ENCODE results near the gene ACP7.

DNA sequence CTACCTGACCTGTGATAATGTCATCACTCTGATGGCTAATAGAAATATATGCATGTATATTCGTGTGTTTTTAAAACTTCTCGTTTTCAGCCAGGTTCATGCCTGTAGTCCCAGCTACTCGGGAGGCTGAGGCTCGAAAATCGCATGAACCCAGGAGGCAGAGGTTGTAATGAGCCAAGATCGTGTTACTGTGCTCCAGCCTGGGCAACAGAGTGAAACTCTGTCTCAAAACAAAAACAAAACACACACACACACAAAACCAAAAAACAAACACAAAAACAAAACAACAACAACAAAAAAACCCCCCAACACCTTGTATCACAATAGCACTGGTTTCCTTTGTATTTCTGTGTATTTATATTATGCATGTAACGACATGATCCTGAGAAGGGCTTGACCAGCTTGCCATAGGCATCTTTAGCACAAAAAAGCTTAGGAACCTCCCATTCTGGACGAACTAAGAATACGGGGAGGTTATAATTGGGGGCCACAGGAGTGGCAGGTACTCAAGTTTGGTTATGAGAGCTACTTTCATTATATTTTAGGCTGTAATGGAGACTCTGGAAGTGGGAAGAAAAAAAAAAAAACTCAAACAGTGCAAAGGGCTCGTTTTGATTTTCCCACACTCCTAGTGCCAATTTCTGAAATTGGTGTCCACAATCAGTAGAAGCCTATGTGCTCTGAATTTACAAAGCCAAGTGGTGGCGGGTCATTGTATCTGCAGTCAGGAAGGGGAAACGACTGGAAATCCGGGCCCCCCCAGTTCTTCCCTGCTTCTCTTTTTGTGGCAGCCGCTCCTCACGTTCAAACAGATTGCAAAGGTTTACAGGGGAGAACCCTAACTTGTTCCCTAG, 1.2 kb upstream of the ACP7 start:
- TF ChIP-seq, protein P1, sequence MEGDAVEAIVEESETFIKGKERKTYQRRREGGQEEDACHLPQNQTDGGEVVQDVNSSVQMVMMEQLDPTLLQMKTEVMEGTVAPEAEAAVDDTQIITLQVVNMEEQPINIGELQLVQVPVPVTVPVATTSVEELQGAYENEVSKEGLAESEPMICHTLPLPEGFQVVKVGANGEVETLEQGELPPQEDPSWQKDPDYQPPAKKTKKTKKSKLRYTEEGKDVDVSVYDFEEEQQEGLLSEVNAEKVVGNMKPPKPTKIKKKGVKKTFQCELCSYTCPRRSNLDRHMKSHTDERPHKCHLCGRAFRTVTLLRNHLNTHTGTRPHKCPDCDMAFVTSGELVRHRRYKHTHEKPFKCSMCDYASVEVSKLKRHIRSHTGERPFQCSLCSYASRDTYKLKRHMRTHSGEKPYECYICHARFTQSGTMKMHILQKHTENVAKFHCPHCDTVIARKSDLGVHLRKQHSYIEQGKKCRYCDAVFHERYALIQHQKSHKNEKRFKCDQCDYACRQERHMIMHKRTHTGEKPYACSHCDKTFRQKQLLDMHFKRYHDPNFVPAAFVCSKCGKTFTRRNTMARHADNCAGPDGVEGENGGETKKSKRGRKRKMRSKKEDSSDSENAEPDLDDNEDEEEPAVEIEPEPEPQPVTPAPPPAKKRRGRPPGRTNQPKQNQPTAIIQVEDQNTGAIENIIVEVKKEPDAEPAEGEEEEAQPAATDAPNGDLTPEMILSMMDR (conservative IDR thresholded peaks at IDR 0.05 in 1 of 2, IDR thresholded peaks at IDR 0.05 in 1 of 2; ENCODE audit: low read depth in 1 of 2, low read length in 2 of 2), result no peak
- TF ChIP-seq EZH2 (IDR thresholded peaks at IDR 0.05; ENCODE audit: low read length, missing control alignments), result no peak

Measured in fibroblast of lung (primary cell).